T-cell (primary cell): ENCODE measurements around the gene PNPLA1. TPM values are rescaled to one million over a fixed set of nuclear protein-coding genes. Genes with fewer than 3 reads are reported as not detected.
"Not testable (repeated sequence)": the region's sequence is repeated elsewhere in the genome, so short reads cannot be mapped to it uniquely, and the experiment has no call there.

Source experiments
- ATAC-seq, 4 experiments: fragments of 200-7000 bp in 3 of 4; fragments of 150-1000 bp in 1 of 4; cut with Tn5 transposase; replicated peaks in 1 of 4; 1 replicate in 3 of 4; 2 replicates in 1 of 4; pipeline ENCODE4 v1.10.0; 2021; ENCODE audit warnings: moderate library complexity in 3 of 4, mild to moderate bottlenecking in 2 of 4, moderate number of reproducible peaks in 1 of 4
- CTCF ChIA-PET, 2 donors: fragments of 300-600 bp; sonication (Branson Sonifier 250); formaldehyde crosslinking; loops; one replicate each; lab custom pipeline; 2022; ENCODE audit warnings: antibody characterized with exemption in 2 of 2; lab: Charles Lee
- POLR2A ChIA-PET, 2 donors: fragments of 300-600 bp; sonication (Branson Sonifier 250); formaldehyde crosslinking; loops; one replicate each; lab custom pipeline; 2022; ENCODE audit warnings: antibody characterized with exemption in 2 of 2; lab: Charles Lee
- DNase-seq, 35 experiments: peaks; one replicate each; pipeline versions ENCODE4 v3.0.0 to v3.0.0-alpha.2; 2013 to 2023
- H3K27ac ChIP-seq: one replicate; pipeline ENCODE4 v1.5.1; 2013; ENCODE audit warnings: low read length
- H3K27me3 ChIP-seq, 2 experiments: replicated peaks in 1 of 2; 1 replicate in 1 of 2; 2 replicates in 1 of 2; pipeline versions ENCODE4 v1.6.1 to v1.7.0; 2013; ENCODE audit warnings: low read length in 1 of 2, mixed read lengths in 1 of 2; ENCODE audit not compliant: control insufficient read depth in 2 of 2, insufficient read depth in 2 of 2; ENCODE audit errors: extremely low read depth in 1 of 2
- H3K36me3 ChIP-seq, 2 donors: 1 replicate in 1 of 2; 2 replicates in 1 of 2; pipeline versions ENCODE4 v1.6.1 to v1.7.0; 2013; ENCODE audit warnings: low read length in 1 of 2; ENCODE audit not compliant: control insufficient read depth in 2 of 2, insufficient read depth in 1 of 2; ENCODE audit errors: extremely low read depth in 1 of 2
- H3K4me1 ChIP-seq, 2 experiments: 1 replicate in 1 of 2; 2 replicates in 1 of 2; pipeline versions ENCODE4 v1.6.1 to v1.7.0; 2013; ENCODE audit warnings: low read length in 2 of 2, mixed read lengths in 1 of 2; ENCODE audit not compliant: insufficient read depth in 2 of 2, control insufficient read depth in 1 of 2; ENCODE audit errors: extremely low read depth in 1 of 2
- H3K4me3 ChIP-seq, 2 donors: 1 replicate in 1 of 2; 2 replicates in 1 of 2; pipeline versions ENCODE4 v1.5.1 to v1.7.0; 2013; ENCODE audit warnings: mild to moderate bottlenecking in 2 of 2, low read length in 1 of 2, moderate library complexity in 1 of 2; ENCODE audit not compliant: control insufficient read depth in 1 of 2; ENCODE audit errors: extremely low read depth in 1 of 2
- H3K9me3 ChIP-seq: 2 replicates; pipeline ENCODE4 v1.7.0; 2013
- H3K27ac Mint-ChIP-seq, 2 donors: one replicate each; pipeline ENCODE4 v1.8.0; 2020 to 2021; ENCODE audit warnings: mild to moderate bottlenecking in 2 of 2, mixed read lengths in 2 of 2
- H3K27me3 Mint-ChIP-seq, 2 donors: one replicate each; pipeline ENCODE4 v1.8.0; 2021 to 2022; ENCODE audit warnings: mixed read lengths in 2 of 2
- H3K36me3 Mint-ChIP-seq: one replicate; pipeline ENCODE4 v1.8.0; 2021; ENCODE audit warnings: mixed read lengths
- H3K4me1 Mint-ChIP-seq, 3 donors: one replicate each; pipeline ENCODE4 v1.8.0; 2020 to 2022; ENCODE audit warnings: mixed read lengths in 3 of 3, mild to moderate bottlenecking in 1 of 3
- H3K4me3 Mint-ChIP-seq, 3 donors: one replicate each; pipeline ENCODE4 v1.8.0; 2020 to 2022; ENCODE audit warnings: mild to moderate bottlenecking in 3 of 3, mixed read lengths in 3 of 3, moderate library complexity in 3 of 3
- H3K9me3 Mint-ChIP-seq, 3 donors: one replicate each; pipeline ENCODE4 v1.8.0; 2020 to 2022; ENCODE audit warnings: mixed read lengths in 3 of 3
- WGBS: methylation state at CpG from one replicate; pipeline ENCODE4 v1.1.5; 2013; ENCODE audit warnings: missing lambda C conversion rate; ENCODE audit not compliant: insufficient coverage; 5-methylcytosine and 5-hydroxymethylcytosine counted together
- total RNA-seq, 35 experiments: library from RNA in 6 of 35; stranded (reverse) in 6 of 35; fragments of 120-200 nt in 1 of 35; gene quantifications; one replicate each; pipeline versions ENCODE4 v1.2.1 to v1.2.4 and lab custom pipeline; 2013 to 2026

The PNPLA1 gene
- total RNA-seq, 5 donors from 2014 or later (not counting 1 experiment from before 2014, with no cell fraction given), result 0.20 to 0.22 TPM; not detected in 3

GRCh38 chr6:36337814-36338213, 68.0 kb downstream of the PNPLA1 start:
- H3K4me3 Mint-ChIP-seq, result no peak overlapping the region
- WGBS, result no CpG with 5 or more reads among the region's 1 CpG
- H3K27ac Mint-ChIP-seq, result no peak overlapping the region
- POLR2A ChIA-PET, result interaction anchor here in 1 of 2 donors (0.7 kb wide), 1 partner anchor 42 kb away, joined by 3 read pairs; no protein-coding TSS in a partner anchor
- Histone ChIP-seq H3K36me3 (no peaks in the 10 kb centered on the region), H3K9me3 (no peaks in the 10 kb centered on the region), H3K27me3 (peaks cover 10 to 45% of the 10 kb centered on the region in 2 experiments), H3K4me3 (no peak overlapping the region), H3K4me1 (peaks cover 3 to 23% of the 10 kb centered on the region in 2 experiments), H3K27ac (no peak overlapping the region)
- no peaks in the 10 kb centered on the region for H3K36me3 Mint-ChIP-seq
- no peaks in the 10 kb centered on the region for H3K9me3 Mint-ChIP-seq
- no peak for DNase-seq
- CTCF ChIA-PET, result interaction anchor here in 1 of 2 donors (0.6 to 0.7 kb wide), 2 partner anchors 422 to 1193 kb away, joined by 3 read pairs; no protein-coding TSS in a partner anchor
- peaks cover 16 to 26% (median 18%) of the 10 kb centered on the region in 3 donors for H3K4me1 Mint-ChIP-seq
- no peak for ATAC-seq
- H3K27me3 Mint-ChIP-seq, result peaks cover 27 to 45% of the 10 kb centered on the region in 2 donors

DNA sequence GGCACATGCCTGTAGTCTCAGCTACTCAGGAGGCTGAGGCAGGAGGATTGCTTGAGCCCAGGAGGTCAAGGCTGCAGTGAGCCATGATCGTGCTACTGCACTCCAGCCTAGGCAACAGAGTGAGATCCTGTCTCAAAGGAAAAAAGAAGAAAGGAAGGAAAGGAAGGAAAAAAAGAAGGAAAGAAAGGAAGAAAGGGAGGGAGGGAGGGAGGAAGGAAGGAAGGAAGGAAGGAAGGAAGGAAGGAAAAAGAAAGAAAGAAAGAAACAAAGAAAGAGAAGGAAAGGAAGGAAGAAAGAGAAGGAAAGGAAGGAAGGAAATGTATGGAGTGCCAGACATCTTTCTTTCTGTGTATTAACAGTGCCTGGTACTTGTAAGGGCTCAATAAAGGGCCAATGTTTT, 68.4 kb downstream of the PNPLA1 start:
- CTCF ChIA-PET, H3K9me3 ChIP-seq, H3K36me3 ChIP-seq, H3K27ac ChIP-seq, H3K36me3 Mint-ChIP-seq, H3K4me3 Mint-ChIP-seq, ATAC-seq, H3K4me3 ChIP-seq, H3K27ac Mint-ChIP-seq, H3K9me3 Mint-ChIP-seq, DNase-seq: not testable (repeated sequence)
- H3K4me1 ChIP-seq, result peaks cover 3 to 23% of the 10 kb centered on the region in 2 experiments
- H3K27me3 ChIP-seq, result peaks cover 10 to 43% of the 10 kb centered on the region in 2 experiments
- Mint-ChIP-seq H3K4me1 (peaks cover 16 to 26% (median 18%) of the 10 kb centered on the region in 3 donors), H3K27me3 (peaks cover 23 to 41% of the 10 kb centered on the region in 2 donors)
- 40% methylated on average over 1 of the region's 1 CpG for WGBS
- POLR2A ChIA-PET, result interaction anchor here in 1 of 2 donors (0.7 kb wide), 1 partner anchor 42 kb away, joined by 3 read pairs; no protein-coding TSS in a partner anchor

DNA sequence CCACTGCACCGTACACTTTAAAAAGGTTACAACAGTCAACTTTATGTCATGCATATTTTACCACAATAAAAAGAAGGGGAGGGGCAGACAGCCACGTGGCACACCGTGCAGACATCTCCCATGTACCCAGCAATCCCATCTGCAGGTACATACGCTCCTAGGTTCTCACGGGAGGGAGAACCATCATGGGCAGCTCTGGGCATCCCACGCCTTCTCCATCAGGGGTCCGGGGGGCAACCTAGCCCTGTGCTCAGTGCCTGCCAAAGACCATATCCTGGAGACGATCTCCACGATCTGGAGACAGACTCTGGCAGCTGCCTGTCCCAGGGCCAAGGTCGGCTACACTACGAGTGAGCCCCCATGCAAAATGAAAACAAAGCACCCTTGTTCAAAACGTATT, 69.3 kb downstream of the PNPLA1 start:
- Histone ChIP-seq H3K4me1 (peaks cover 3 to 23% of the 10 kb centered on the region in 2 experiments), H3K36me3 (no peaks in the 10 kb centered on the region), H3K9me3 (no peaks in the 10 kb centered on the region), H3K27ac (no peak overlapping the region), H3K4me3 (no peak overlapping the region), H3K27me3 (peaks cover 6 to 38% of the 10 kb centered on the region in 2 experiments)
- CTCF ChIA-PET, result interaction anchor here in 1 of 2 donors (0.5 kb wide), 1 partner anchor 828 kb away, joined by 3 read pairs; no protein-coding TSS in a partner anchor
- H3K9me3 Mint-ChIP-seq, result no peaks in the 10 kb centered on the region
- DNase-seq (no peak), ATAC-seq (no peak)
- peaks cover 19 to 33% of the 10 kb centered on the region in 2 donors for H3K27me3 Mint-ChIP-seq
- WGBS, result 81% methylated on average over 10 of the region's 12 CpGs
- H3K4me1 Mint-ChIP-seq, result peaks cover 16 to 26% (median 18%) of the 10 kb centered on the region in 3 donors
- POLR2A ChIA-PET, result no interaction called here
- no peaks in the 10 kb centered on the region for H3K36me3 Mint-ChIP-seq
- H3K4me3 Mint-ChIP-seq, result no peak overlapping the region
- no peak overlapping the region for H3K27ac Mint-ChIP-seq

- peaks cover 16 to 26% (median 18%) of the 10 kb centered on the region in 3 donors for H3K4me1 Mint-ChIP-seq
- H3K4me3 ChIP-seq, result no peak overlapping the region
- CTCF ChIA-PET, result interaction anchor here in 1 of 2 donors (0.5 to 1.9 kb wide), 3 partner anchors 35 to 347 kb away, joined by 3 to 6 read pairs (median 3); no protein-coding TSS in a partner anchor
- H3K4me3 Mint-ChIP-seq, result no peak overlapping the region
- 84% methylated on average over 12 of the region's 12 CpGs for WGBS
- H3K36me3 ChIP-seq, result no peaks in the 10 kb centered on the region
- peaks cover 8 to 22% of the 10 kb centered on the region in 2 donors for H3K27me3 Mint-ChIP-seq
- peaks cover 3 to 23% of the 10 kb centered on the region in 2 experiments for H3K4me1 ChIP-seq
- H3K9me3 Mint-ChIP-seq, result no peaks in the 10 kb centered on the region
- POLR2A ChIA-PET, result no interaction called here
- no peak overlapping the region for H3K27ac Mint-ChIP-seq
- ATAC-seq, result no peak
- H3K36me3 Mint-ChIP-seq, result no peaks in the 10 kb centered on the region
- no peak for DNase-seq
- no peaks in the 10 kb centered on the region for H3K9me3 ChIP-seq
- H3K27me3 ChIP-seq, result peaks cover 4 to 26% of the 10 kb centered on the region in 2 experiments
- H3K27ac ChIP-seq, result no peak overlapping the region
Measured at GRCh38 chr6:36340306-36340617, 70.4 kb downstream of the PNPLA1 start.

GRCh38 chr6:36340618-36341454, 71.0 kb downstream of the PNPLA1 start:
- 39% methylated on average over 28 of the region's 36 CpGs for WGBS
- Histone ChIP-seq H3K4me1 (peaks cover 3 to 23% of the 10 kb centered on the region in 2 experiments), H3K9me3 (no peaks in the 10 kb centered on the region), H3K36me3 (no peaks in the 10 kb centered on the region), H3K27me3 (peaks cover 4 to 26% of the 10 kb centered on the region in 2 experiments), H3K27ac (no peak overlapping the region), H3K4me3 (no peak overlapping the region)
- Mint-ChIP-seq H3K36me3 (no peaks in the 10 kb centered on the region), H3K27me3 (peaks cover 6 to 17% of the 10 kb centered on the region in 2 donors), H3K4me3 (peak overlapping the region; percentile 22 to 72 (median 70)), H3K27ac (peak overlapping the region in 1 of 2 donors; percentile 59), H3K9me3 (no peaks in the 10 kb centered on the region), H3K4me1 (peaks cover 16 to 25% (median 18%) of the 10 kb centered on the region in 3 donors)
- ATAC-seq (peak; percentile 74 to 88 (median 82)), DNase-seq (peak; percentile 25 to 77 (median 63))
- ChIA-PET POLR2A (interaction anchor here in 1 of 2 donors (0.6 kb wide), 1 partner anchor 266 kb away, joined by 4 read pairs; no protein-coding TSS in a partner anchor), CTCF (interaction anchor here in 1 of 2 donors (0.5 to 1.9 kb wide), 16 partner anchors 8 to 488 kb away, joined by 3 to 11 read pairs (median 3); no protein-coding TSS in a partner anchor)

DNA sequence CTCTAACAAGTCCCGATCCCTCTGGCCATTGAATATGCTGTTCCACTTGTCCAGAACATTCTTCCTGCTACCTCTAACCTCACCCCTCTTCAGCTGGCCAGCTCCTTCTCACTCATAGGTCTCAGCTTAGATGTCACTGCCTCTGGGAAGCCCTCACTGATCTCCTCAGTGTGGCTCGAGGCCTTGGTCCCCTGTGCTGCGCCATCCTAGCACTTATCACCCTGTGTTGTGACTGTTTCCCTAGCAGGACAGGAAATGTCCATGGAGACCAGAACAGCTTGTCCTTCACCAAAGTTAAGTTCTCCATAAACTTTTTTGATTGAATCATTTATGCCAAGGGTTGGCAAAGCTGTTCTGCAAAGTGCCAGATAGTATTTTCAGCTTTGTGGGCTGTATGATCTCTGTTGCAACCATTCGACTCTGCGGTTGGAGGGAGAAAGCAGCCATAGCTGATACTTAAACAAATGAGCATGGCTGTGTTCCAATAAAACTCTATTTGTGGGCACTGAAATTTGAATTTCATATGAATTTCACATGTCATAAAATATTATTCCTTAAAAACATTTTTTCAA, 73.3 kb downstream of the PNPLA1 start:
- peaks cover 6 to 13% of the 10 kb centered on the region in 2 donors for H3K27me3 Mint-ChIP-seq
- CTCF ChIA-PET, result interaction anchor here in 1 of 2 donors (0.6 kb wide), 2 partner anchors 312 to 1244 kb away, joined by 3 read pairs; no protein-coding TSS in a partner anchor
- peaks cover 6 to 8% (median 8%) of the 10 kb centered on the region in 3 donors for H3K4me1 Mint-ChIP-seq
- POLR2A ChIA-PET, result no interaction called here
- DNase-seq (no peak), ATAC-seq (no peak)
- no peaks in the 10 kb centered on the region for H3K9me3 ChIP-seq
- H3K9me3 Mint-ChIP-seq, result no peaks in the 10 kb centered on the region
- H3K4me1 ChIP-seq, result peaks cover 0 to 11% of the 10 kb centered on the region in 2 experiments
- H3K27me3 ChIP-seq, result peaks cover 4 to 20% of the 10 kb centered on the region in 2 experiments
- H3K36me3 ChIP-seq, result no peaks in the 10 kb centered on the region
- no peak overlapping the region for H3K27ac Mint-ChIP-seq
- no peak overlapping the region for H3K4me3 ChIP-seq
- no peak overlapping the region for H3K27ac ChIP-seq
- H3K4me3 Mint-ChIP-seq, result no peak overlapping the region
- no peaks in the 10 kb centered on the region for H3K36me3 Mint-ChIP-seq
- 100% methylated on average over 3 of the region's 5 CpGs for WGBS
